GM19467 (cell line): ENCODE results near the gene ZNRD2.

ENCODE experiments used
- ATAC-seq: cut with Tn5 transposase; IDR thresholded peaks from one replicate; pipeline ENCODE4 v1.9.1; 2021; ENCODE audit warnings: mild to moderate bottlenecking, moderate library complexity; ENCODE audit not compliant: unreplicated experiment

ZNRD2 gene

GRCh38 chr11:65538232-65538914 is 31.9 kb upstream of the ZNRD2 start:
- no peak for ATAC-seq

- ATAC-seq = no peak
These were observed 31.1 kb upstream of the ZNRD2 start for GRCh38 chr11:65538915-65539743.

GRCh38 chr11:65539744-65540289 is 30.5 kb upstream of the ZNRD2 start:
- peak; percentile 34 for ATAC-seq

GRCh38 chr11:65540290-65541092 is 29.8 kb upstream of the ZNRD2 start:
- ATAC-seq = peak; percentile 57

GRCh38 chr11:65541093-65541982 is 28.9 kb upstream of the ZNRD2 start:
- ATAC-seq = no peak

GRCh38 chr11:65542738-65543390 is 27.4 kb upstream of the ZNRD2 start:
- ATAC-seq = no peak

GRCh38 chr11:65545853-65546216 is 24.4 kb upstream of the ZNRD2 start:
- no peak for ATAC-seq

- ATAC-seq = peak; percentile 68
These were observed 23.9 kb upstream of the ZNRD2 start for GRCh38 chr11:65546217-65546958.

- ATAC-seq = no peak
These were observed 22.7 kb upstream of the ZNRD2 start for GRCh38 chr11:65547446-65548125.

- ATAC-seq = no peak
These were observed 21.9 kb upstream of the ZNRD2 start for GRCh38 chr11:65548395-65548794.

- ATAC-seq = no peak
These were observed 21.2 kb upstream of the ZNRD2 start for GRCh38 chr11:65549096-65549495.

- no peak for ATAC-seq
These were observed 18.5 kb upstream of the ZNRD2 start for GRCh38 chr11:65551572-65552387.

- ATAC-seq = no peak
These were observed 17.8 kb upstream of the ZNRD2 start for GRCh38 chr11:65552388-65552951.

GRCh38 chr11:65553301-65554001 is 16.8 kb upstream of the ZNRD2 start:
- ATAC-seq = no peak

GRCh38 chr11:65554057-65554818 is 16.0 kb upstream of the ZNRD2 start:
- ATAC-seq = no peak

GRCh38 chr11:65554842-65555430 is 15.3 kb upstream of the ZNRD2 start:
- no peak for ATAC-seq
